HG03558 (cell line): ENCODE results near the gene CFAP20.
"Not testable (repeated sequence)": the region's sequence is repeated elsewhere in the genome, so short reads cannot be mapped to it uniquely, and the experiment has no call there.

Source experiments
- ATAC-seq: cut with Tn5 transposase; IDR thresholded peaks from one replicate; pipeline ENCODE4 v1.9.1; 2021; ENCODE audit warnings: moderate number of reproducible peaks; ENCODE audit not compliant: unreplicated experiment; ENCODE audit errors: extremely low read depth

CFAP20 gene

GRCh38 chr16:58073086-58073485 is 56.1 kb downstream of the CFAP20 start:
- ATAC-seq, result not testable (repeated sequence)

- not testable (repeated sequence) for ATAC-seq
Measured at GRCh38 chr16:58072134-58072533, 57.0 kb downstream of the CFAP20 start.

- no peak for ATAC-seq
Measured at GRCh38 chr16:58070585-58070984, 58.6 kb downstream of the CFAP20 start.
